Fibroblast of villous mesenchyme (primary cell): ENCODE data around the gene RAP1GAP2. TPM values are rescaled to one million over a fixed set of nuclear protein-coding genes. Genes with fewer than 3 reads are reported as not detected.
A peak's percentile ranks its signal among the peaks of the same experiment; 100 is the strongest.

Experiments
- DNase-seq: peaks from one replicate; pipeline ENCODE4 v3.0.0-alpha.2; 2010; ENCODE audit warnings: low read depth
- H3K4me3 ChIP-seq: 2 replicates; pipeline ENCODE4 v1.5.1; 2011; ENCODE audit warnings: low read depth, mild to moderate bottlenecking, low read length
- CTCF ChIP-seq: IDR thresholded peaks from 2 replicates; pipeline ENCODE4 v1.5.1; 2012; ENCODE audit warnings: low read depth, mild to moderate bottlenecking, low read length; ENCODE audit not compliant: insufficient read depth
- total RNA-seq: library from RNA; depleted of rRNA; stranded (reverse); fragments of >200 nt; gene quantifications from 2 replicates; pipeline ENCODE4 v1.2.3, GENCODE V29; 2012

RAP1GAP2 gene
- total RNA-seq, 1 donor: 5.2 TPM

DNA sequence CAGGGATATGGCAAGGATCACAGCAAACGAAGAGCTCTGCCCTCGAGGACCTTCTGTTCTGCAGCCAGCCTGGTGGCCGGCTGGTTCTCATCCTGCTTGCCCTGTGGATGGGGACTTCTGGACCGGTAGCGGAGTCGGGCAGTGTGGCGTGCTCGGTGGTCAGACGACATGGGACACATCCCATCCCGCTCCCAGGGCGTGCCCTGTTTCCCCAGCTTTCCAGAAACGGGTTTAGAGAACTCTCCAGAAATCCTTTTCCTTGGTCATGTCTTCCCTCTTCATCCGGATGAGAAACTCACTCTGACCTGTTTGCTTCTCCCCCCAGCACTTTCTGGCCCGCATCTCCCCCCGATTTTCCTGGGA lies 151.3 kb downstream of the RAP1GAP2 start:
- TF ChIP-seq CTCF: no peak
- no peak for DNase-seq
- H3K4me3 ChIP-seq: no peak overlapping the region

DNA sequence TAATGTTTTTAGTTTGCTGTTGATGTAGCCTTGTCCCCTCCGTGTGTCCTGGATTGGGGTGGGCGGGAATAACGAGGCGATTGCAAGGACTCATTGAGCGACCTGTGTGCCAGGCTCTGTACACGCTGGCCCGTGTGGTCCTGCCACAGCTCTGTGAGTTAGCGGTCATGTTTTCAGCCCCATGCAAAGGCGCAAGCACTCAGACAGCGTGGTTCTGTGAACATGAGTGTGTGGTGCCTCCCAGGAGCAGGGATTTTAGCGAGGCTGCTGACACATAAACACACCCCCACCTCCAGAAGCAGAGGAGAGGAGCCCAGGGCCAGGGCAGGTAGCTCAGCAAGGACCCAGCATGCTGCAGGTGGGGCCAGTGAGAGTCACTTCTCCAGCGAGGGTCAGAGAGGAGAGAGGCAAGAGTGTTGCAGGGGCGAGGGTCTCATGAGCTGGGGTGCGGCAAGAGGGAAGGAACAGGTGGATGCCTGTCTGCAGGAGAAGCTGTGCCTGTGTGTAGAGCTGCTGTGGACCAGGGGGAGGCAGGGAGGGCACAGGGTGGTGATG lies 151.8 kb downstream of the RAP1GAP2 start:
- no peak for DNase-seq
- no peak for TF ChIP-seq CTCF
- no peak overlapping the region for H3K4me3 ChIP-seq

GRCh38 chr17:2948721-2949468 lies 152.7 kb downstream of the RAP1GAP2 start:
- TF ChIP-seq CTCF: no peak
- H3K4me3 ChIP-seq: no peak overlapping the region
- no peak for DNase-seq

DNA sequence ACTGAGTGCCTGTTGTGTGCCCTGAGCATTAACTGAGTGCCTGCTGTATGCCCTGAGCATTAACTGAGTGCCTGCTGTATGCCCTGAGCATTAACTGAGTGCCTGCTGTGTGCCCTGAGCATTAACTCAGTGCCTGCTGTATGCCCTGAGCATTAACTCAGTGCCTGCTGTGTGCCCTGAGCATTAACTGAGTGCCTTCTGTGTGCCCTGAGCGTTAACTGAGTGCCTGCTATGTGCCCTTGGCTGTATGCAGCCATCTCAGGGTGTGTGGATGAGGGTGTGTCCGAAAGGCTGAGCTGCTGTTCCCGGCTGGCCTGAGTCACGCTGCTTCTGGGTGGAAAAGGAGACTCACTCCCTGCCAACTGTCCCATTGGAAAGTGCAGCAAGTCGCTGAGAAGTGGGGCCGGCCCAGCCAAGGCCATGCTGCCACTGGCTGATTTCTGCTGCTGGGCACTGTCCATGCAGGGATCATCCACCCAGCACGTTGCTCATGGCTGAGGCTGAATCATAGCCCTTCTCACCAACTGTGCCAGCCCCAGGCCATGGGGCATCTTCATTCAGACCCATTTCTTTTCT lies 153.3 kb downstream of the RAP1GAP2 start:
- no peak for TF ChIP-seq CTCF
- DNase-seq: peak; percentile 29
- H3K4me3 ChIP-seq: no peak overlapping the region

DNA sequence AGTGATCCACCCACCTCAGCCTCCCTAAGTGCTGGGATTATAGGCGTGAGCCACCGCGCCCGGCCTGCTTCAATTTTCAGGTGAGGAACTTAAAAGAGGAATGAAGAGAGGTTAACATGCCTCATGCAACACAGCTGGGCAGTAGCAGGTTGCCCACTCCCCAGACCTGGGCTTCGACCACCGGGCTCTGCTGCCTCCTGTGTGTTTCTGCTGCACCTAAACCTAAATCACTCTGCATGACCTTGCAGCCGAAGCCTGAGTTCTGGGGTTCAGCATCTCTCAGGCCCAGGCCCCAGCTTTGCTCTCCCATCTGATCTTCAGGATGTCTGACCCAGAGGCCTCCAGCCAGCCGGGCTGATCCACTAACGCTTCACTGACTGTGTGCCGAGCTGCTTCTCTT lies 154.6 kb downstream of the RAP1GAP2 start:
- no peak for DNase-seq
- TF ChIP-seq CTCF: no peak
- no peak overlapping the region for H3K4me3 ChIP-seq

GRCh38 chr17:2952174-2952845 lies 156.1 kb downstream of the RAP1GAP2 start:
- no peak for DNase-seq
- H3K4me3 ChIP-seq: no peak overlapping the region
- TF ChIP-seq CTCF: no peak
